IMR-90 (cell line): ENCODE measurements around the gene MCAM. TPM values are rescaled to one million over a fixed set of nuclear protein-coding genes. Genes with fewer than 3 reads are reported as not detected.
A peak's percentile ranks its signal among the peaks of the same experiment; 100 is the strongest.

ENCODE experiments used
- ATAC-seq: fragments of 200-7000 bp; cut with Tn5 transposase; 2 replicates; pipeline ENCODE4 v1.9.1; 2020; ENCODE audit warnings: low read depth, mild to moderate bottlenecking, moderate library complexity
- BruUV-seq: library from RNA; stranded (reverse); fragments of 400-500 nt; replicated peaks from 2 replicates; lab custom pipeline; 2021; lab: Mats Ljungman, UMichigan
- CTCF ChIA-PET: fragments of 300-600 bp; formaldehyde crosslinking; extraction: SDS; loops from one replicate; lab custom pipeline; 2021; ENCODE audit warnings: antibody characterized with exemption; lab: Yijun Ruan, JAX
- POLR2A ChIA-PET: fragments of 300-600 bp; sonication (Branson Sonifier 250); formaldehyde crosslinking; loops from one replicate; lab custom pipeline; 2022; ENCODE audit warnings: antibody characterized with exemption; ENCODE audit not compliant: unreplicated experiment; lab: Charles Lee
- DNase-seq: peaks from one replicate; pipeline ENCODE4 v3.0.0; 2013
- H2AFZ ChIP-seq: replicated peaks from 2 replicates; pipeline ENCODE3; 2013; ENCODE audit warnings: low read length, mild to moderate bottlenecking; ENCODE audit not compliant: poor library complexity
- H2AK5ac ChIP-seq: 2 replicates; pipeline ENCODE4 v1.6.1; 2013; ENCODE audit warnings: low read depth, low read length, inconsistent platforms
- H2AK9ac ChIP-seq: replicated peaks from 2 replicates; pipeline ENCODE3; 2013; ENCODE audit warnings: mild to moderate bottlenecking, low read depth, low read length, moderate library complexity; ENCODE audit not compliant: poor library complexity
- H2BK120ac ChIP-seq: 2 replicates; pipeline ENCODE4 v1.6.1; 2013; ENCODE audit warnings: low read depth, low read length, inconsistent platforms
- H2BK15ac ChIP-seq: 3 replicates; pipeline ENCODE4 v1.6.1; 2013; ENCODE audit warnings: low read depth, low read length, inconsistent platforms
- H2BK20ac ChIP-seq: 2 replicates; pipeline ENCODE4 v1.6.1; 2013; ENCODE audit warnings: low read depth, mild to moderate bottlenecking, inconsistent platforms, low read length, moderate library complexity
- H2BK5ac ChIP-seq: 2 replicates; pipeline ENCODE4 v1.6.1; 2013; ENCODE audit warnings: mild to moderate bottlenecking, low read depth, low read length, inconsistent platforms; ENCODE audit not compliant: poor library complexity, severe bottlenecking
- H3K14ac ChIP-seq: replicated peaks from 2 replicates; pipeline ENCODE4 v1.6.1; 2013; ENCODE audit warnings: low read depth, low read length, inconsistent platforms
- H3K18ac ChIP-seq: 2 replicates; pipeline ENCODE4 v1.6.1; 2013; ENCODE audit warnings: low read depth, low read length, control low read depth
- H3K23ac ChIP-seq: 2 replicates; pipeline ENCODE4 v1.6.1; 2013; ENCODE audit warnings: low read depth, low read length, inconsistent platforms
- H3K27ac ChIP-seq: 2 replicates; pipeline ENCODE4 v1.5.1; 2013; ENCODE audit warnings: mild to moderate bottlenecking, control low read depth, low read length; ENCODE audit not compliant: insufficient read depth
- H3K27me3 ChIP-seq: 2 replicates; pipeline ENCODE4 v1.6.1; 2013; ENCODE audit warnings: low read length; ENCODE audit not compliant: control insufficient read depth, insufficient read depth
- H3K36me3 ChIP-seq: 2 replicates; pipeline ENCODE4 v1.6.1; 2013; ENCODE audit warnings: low read length, mixed read lengths; ENCODE audit not compliant: control insufficient read depth, insufficient read depth
- H3K4ac ChIP-seq: 2 replicates; pipeline ENCODE4 v1.6.1; 2013; ENCODE audit warnings: low read depth, low read length, inconsistent platforms
- H3K4me1 ChIP-seq: 2 replicates; pipeline ENCODE4 v1.6.1; 2013; ENCODE audit warnings: low read length, mixed read lengths; ENCODE audit not compliant: control insufficient read depth, insufficient read depth
- H3K4me2 ChIP-seq: 2 replicates; pipeline ENCODE4 v1.6.1; 2013; ENCODE audit warnings: low read depth, mild to moderate bottlenecking, control low read depth, low read length, moderate library complexity
- H3K4me3 ChIP-seq: 2 replicates; pipeline ENCODE4 v1.5.1; 2013; ENCODE audit warnings: low read depth, mild to moderate bottlenecking, control low read depth, low read length, moderate library complexity; ENCODE audit not compliant: insufficient read depth
- H3K56ac ChIP-seq: 2 replicates; pipeline ENCODE4 v1.6.1; 2013; ENCODE audit warnings: low read length, inconsistent platforms; ENCODE audit not compliant: insufficient read depth; ENCODE audit errors: extremely low read depth
- H3K79me1 ChIP-seq, 2 experiments: 2 replicates each; pipeline ENCODE4 v1.6.1; 2013; ENCODE audit warnings: low read length in 2 of 2, inconsistent platforms in 1 of 2, low read depth in 1 of 2
- H3K9ac ChIP-seq: 2 replicates; pipeline ENCODE4 v1.6.1; 2013; ENCODE audit warnings: low read depth, low read length, control low read depth
- H3K9me1 ChIP-seq: 2 replicates; pipeline ENCODE4 v1.6.1; 2013; ENCODE audit warnings: low read length, inconsistent platforms; ENCODE audit not compliant: insufficient read depth
- H3K9me3 ChIP-seq: 2 replicates; pipeline ENCODE4 v1.6.1; 2013; ENCODE audit warnings: low read length; ENCODE audit not compliant: control insufficient read depth, insufficient read depth
- H4K20me1 ChIP-seq: 2 replicates; pipeline ENCODE4 v1.6.1; 2013; ENCODE audit warnings: low read length, inconsistent platforms; ENCODE audit not compliant: insufficient read depth
- H4K5ac ChIP-seq: 2 replicates; pipeline ENCODE4 v1.6.1; 2013; ENCODE audit warnings: mild to moderate bottlenecking, low read depth, low read length, control low read depth
- H4K8ac ChIP-seq, 2 experiments: 2 replicates each; pipeline ENCODE4 v1.6.1; 2013; ENCODE audit warnings: low read depth in 2 of 2, low read length in 2 of 2, control low read depth in 1 of 2, inconsistent platforms in 1 of 2
- H4K91ac ChIP-seq: 2 replicates; pipeline ENCODE4 v1.6.1; 2013; ENCODE audit warnings: low read depth, low read length, inconsistent platforms; ENCODE audit not compliant: insufficient read depth
- BHLHE40 ChIP-seq: fragments of 150-350 bp; IDR thresholded peaks from 2 replicates; pipeline ENCODE4 v1.6.1; 2016; ENCODE audit warnings: mild to moderate bottlenecking, low read depth, low read length
- CEBPB ChIP-seq: IDR thresholded peaks from 2 replicates; pipeline ENCODE4 v1.6.1; 2012; ENCODE audit warnings: low read depth, low read length, improper control_type of control experiment
- FOS ChIP-seq: fragments of 150-350 bp; IDR thresholded peaks from 2 replicates; pipeline ENCODE4 v1.6.1; 2016; ENCODE audit warnings: low read depth, low read length
- MAFK ChIP-seq: IDR thresholded peaks from 2 replicates; pipeline ENCODE4 v1.6.1; 2012; ENCODE audit warnings: low read depth, low read length, improper control_type of control experiment
- MAZ ChIP-seq: IDR thresholded peaks from 2 replicates; pipeline ENCODE4 v1.6.1; 2012; ENCODE audit warnings: low read depth, mild to moderate bottlenecking, low read length, improper control_type of control experiment, moderate library complexity, borderline replicate concordance
- MXI1 ChIP-seq: IDR thresholded peaks from 2 replicates; pipeline ENCODE4 v1.6.1; 2012; ENCODE audit warnings: low read depth, mild to moderate bottlenecking, low read length, moderate library complexity, borderline replicate concordance
- NFE2L2 ChIP-seq: fragments of 150-350 bp; IDR thresholded peaks from 2 replicates; pipeline ENCODE4 v1.6.1; 2016; ENCODE audit warnings: low read depth, mild to moderate bottlenecking, low read length
- POLR2A ChIP-seq: IDR thresholded peaks from 2 replicates; pipeline ENCODE4 v1.6.1; 2012; ENCODE audit warnings: mild to moderate bottlenecking, low read depth, low read length
- RAD21 ChIP-seq: IDR thresholded peaks from 2 replicates; pipeline ENCODE4 v1.6.1; 2012; ENCODE audit warnings: low read length, improper control_type of control experiment
- RFX5 ChIP-seq: IDR thresholded peaks from 2 replicates; pipeline ENCODE4 v1.8.0; 2012; ENCODE audit warnings: low read depth, mild to moderate bottlenecking, low read length, moderate library complexity
- SMC3 ChIP-seq: fragments of 150-350 bp; IDR thresholded peaks from 2 replicates; pipeline ENCODE4 v1.6.1; 2016; ENCODE audit warnings: low read depth, mild to moderate bottlenecking, antibody characterized with exemption, low read length, moderate library complexity
- WGBS, 2 experiments: methylation state at CpG; one replicate each; pipeline versions ENCODE4 v1.1.5 to v1.1.7; 2013; ENCODE audit warnings: missing lambda C conversion rate in 2 of 2; ENCODE audit not compliant: insufficient read length in 1 of 2; ENCODE audit errors: extremely low coverage in 2 of 2; 5-methylcytosine and 5-hydroxymethylcytosine counted together
- dilution Hi-C: fragments of 300-500 bp; cut with HindIII; formaldehyde crosslinking; loops from one replicate; pipeline ENCODE4 v1.14.3; 2018; ENCODE audit warnings: low sequenced_read_pairs; ENCODE audit not compliant: unreplicated experiment
- in situ Hi-C: fragments of 300-500 bp; cut with MboI; formaldehyde crosslinking; loops from 3 replicates; pipeline ENCODE4 v1.14.3; 2019; ENCODE audit warnings: low sequenced_read_pairs, inconsistent platforms, mixed read lengths
- intact Hi-C: fragments of 100-400 bp; cut with micrococcal nuclease; formaldehyde crosslinking; loops from 2 replicates; pipeline ENCODE4 v1.10.0; 2022
- polyA plus RNA-seq, 3 experiments: library from polyadenylated mRNA; depleted of rRNA; stranded (reverse); fragments of >200 nt; gene quantifications; 2 replicates each; pipeline ENCODE4 v1.2.3, GENCODE V29; 2012; ENCODE audit warnings: low replicate concordance in 1 of 3
- total RNA-seq: library from RNA; depleted of rRNA; stranded (reverse); fragments of >200 nt; gene quantifications from 2 replicates; pipeline ENCODE4 v1.2.3, GENCODE V29; 2012
- TF ChIP-seq, protein P1 (sequence below): conservative IDR thresholded peaks from 2 replicates; pipeline ENCODE4 v1.5.1; 2012; ENCODE audit warnings: mild to moderate bottlenecking, low read depth, low read length, improper control_type of control experiment
- TF ChIP-seq, protein P2 (sequence below): fragments of 150-350 bp; IDR thresholded peaks from 2 replicates; pipeline ENCODE4 v1.6.1; 2017; ENCODE audit warnings: mild to moderate bottlenecking, antibody characterized with exemption, low read length, low read depth

Gene MCAM
- total and polyA plus RNA-seq, 2 of the 4 experiments (the other 2 are of a cell fraction): 95.1 to 131 TPM

DNA sequence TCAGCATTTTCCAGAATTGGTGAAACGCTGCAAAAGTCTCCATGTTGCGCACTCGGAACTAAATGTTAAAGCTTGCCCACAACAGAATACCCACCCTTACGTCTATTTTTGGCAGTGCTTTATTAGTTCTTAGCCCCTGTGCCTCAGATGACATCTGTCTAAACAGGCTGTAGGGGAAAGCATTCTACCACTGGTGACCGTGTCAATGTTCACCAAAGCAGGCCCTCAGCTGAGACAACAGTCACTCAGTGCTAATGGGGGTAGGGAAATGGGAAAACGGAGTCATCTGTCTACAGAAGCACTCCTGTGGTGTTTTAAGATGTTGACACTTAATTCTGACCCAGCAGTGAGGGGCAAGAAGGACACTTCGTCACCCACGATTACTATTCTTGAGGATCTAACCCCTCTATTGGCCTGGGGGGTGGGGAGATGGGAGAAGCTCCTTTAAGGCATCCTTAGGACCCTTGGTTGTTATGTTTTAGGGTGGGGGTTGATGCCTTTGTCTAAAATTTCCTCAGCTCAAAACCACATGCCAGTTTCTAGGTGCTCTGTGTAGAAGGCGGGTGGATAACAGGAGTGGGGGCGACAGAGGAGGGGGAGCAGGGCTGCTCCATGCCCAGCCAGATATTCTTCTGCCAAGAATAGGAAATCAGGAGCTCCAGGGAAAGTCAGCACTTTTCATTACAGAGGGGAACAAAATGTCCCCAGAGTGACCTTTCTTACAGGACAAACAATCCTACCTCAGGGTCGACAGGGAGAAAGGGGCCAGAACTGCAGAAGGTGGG lies 45.2 kb upstream of the MCAM start:
- Histone ChIP-seq H3K56ac (no peak overlapping the region; the same call in 1 of the 2 replicates), H3K18ac (no peak overlapping the region; the same call in 1 of the 2 replicates), H3K27me3 (no peaks in the 10 kb centered on the region), H3K27ac (no peak overlapping the region), H4K20me1 (peaks cover 12% of the 10 kb centered on the region), H4K8ac (no peak overlapping the region), H2BK5ac (no peak overlapping the region), H3K4me1 (peaks cover 24% of the 10 kb centered on the region), H2AFZ (peak overlapping the region; percentile 4), H3K4ac (peak overlapping the region; percentile 36), H2BK120ac (peak overlapping the region; percentile 31; the same call in 1 of the 2 replicates), H4K5ac (no peak overlapping the region), H4K91ac (no peak overlapping the region; the same call in 1 of the 2 replicates), H3K9me1 (peaks cover 31% of the 10 kb centered on the region), H2BK15ac (no peak overlapping the region; the same call in 2 of the 3 replicates), H3K36me3 (no peaks in the 10 kb centered on the region), H3K9ac (no peak overlapping the region), H3K14ac (0 out of 2 replicates have a peak overlapping the region, but pooled peaks have one; percentile 15), H3K4me3 (no peak overlapping the region), H3K4me2 (0 out of 2 replicates have a peak overlapping the region, but pooled peaks have one; percentile 27), H2AK9ac (peak overlapping the region; percentile 10), H2AK5ac (peak overlapping the region; percentile 25; the same call in 1 of the 2 replicates), H3K79me1 (peaks cover 0 to 9% of the 10 kb centered on the region in 2 experiments; a peak in 1 of 4 replicates), H3K23ac (no peak overlapping the region; the same call in 1 of the 2 replicates), H2BK20ac (peak overlapping the region; percentile 44; the same call in 1 of the 2 replicates), H3K9me3 (no peaks in the 10 kb centered on the region)
- CTCF ChIA-PET: interaction anchor here (1.2 to 1.4 kb wide), 2 partner anchors 14 to 113 kb away, joined by 3 to 11 read pairs; no protein-coding TSS in a partner anchor
- no peak for DNase-seq
- no TSS peak for BruUV-seq
- WGBS, 2 experiments: 60% methylated on average over 1 of the region's 11 CpGs; no CpG with 5 or more reads in 1 of the 2 experiments
- intact Hi-C loops: loop anchor here (1.0 to 10.0 kb wide), 2 partner anchors 24 to 363 kb away; partner anchors contain the start of gene NECTIN1
- POLR2A ChIA-PET: no interaction called here
- no peak for ATAC-seq
- dilution Hi-C loops: no loop called here
- in situ Hi-C loops: loop anchor here (25.0 kb wide), 1 partner anchor 750 kb away; no protein-coding TSS in a partner anchor
- TF ChIP-seq CEBPB: no peak
- no peak for TF ChIP-seq POLR2A
- TF ChIP-seq MXI1: no peak
- TF ChIP-seq BHLHE40: no peak
- no peak for TF ChIP-seq RFX5
- TF ChIP-seq, protein P1, sequence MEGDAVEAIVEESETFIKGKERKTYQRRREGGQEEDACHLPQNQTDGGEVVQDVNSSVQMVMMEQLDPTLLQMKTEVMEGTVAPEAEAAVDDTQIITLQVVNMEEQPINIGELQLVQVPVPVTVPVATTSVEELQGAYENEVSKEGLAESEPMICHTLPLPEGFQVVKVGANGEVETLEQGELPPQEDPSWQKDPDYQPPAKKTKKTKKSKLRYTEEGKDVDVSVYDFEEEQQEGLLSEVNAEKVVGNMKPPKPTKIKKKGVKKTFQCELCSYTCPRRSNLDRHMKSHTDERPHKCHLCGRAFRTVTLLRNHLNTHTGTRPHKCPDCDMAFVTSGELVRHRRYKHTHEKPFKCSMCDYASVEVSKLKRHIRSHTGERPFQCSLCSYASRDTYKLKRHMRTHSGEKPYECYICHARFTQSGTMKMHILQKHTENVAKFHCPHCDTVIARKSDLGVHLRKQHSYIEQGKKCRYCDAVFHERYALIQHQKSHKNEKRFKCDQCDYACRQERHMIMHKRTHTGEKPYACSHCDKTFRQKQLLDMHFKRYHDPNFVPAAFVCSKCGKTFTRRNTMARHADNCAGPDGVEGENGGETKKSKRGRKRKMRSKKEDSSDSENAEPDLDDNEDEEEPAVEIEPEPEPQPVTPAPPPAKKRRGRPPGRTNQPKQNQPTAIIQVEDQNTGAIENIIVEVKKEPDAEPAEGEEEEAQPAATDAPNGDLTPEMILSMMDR: no peak
- no peak for TF ChIP-seq MAFK
- TF ChIP-seq RAD21: no peak
- TF ChIP-seq NFE2L2: no peak
- TF ChIP-seq FOS: no peak
- TF ChIP-seq MAZ: no peak
- TF ChIP-seq, protein P2, sequence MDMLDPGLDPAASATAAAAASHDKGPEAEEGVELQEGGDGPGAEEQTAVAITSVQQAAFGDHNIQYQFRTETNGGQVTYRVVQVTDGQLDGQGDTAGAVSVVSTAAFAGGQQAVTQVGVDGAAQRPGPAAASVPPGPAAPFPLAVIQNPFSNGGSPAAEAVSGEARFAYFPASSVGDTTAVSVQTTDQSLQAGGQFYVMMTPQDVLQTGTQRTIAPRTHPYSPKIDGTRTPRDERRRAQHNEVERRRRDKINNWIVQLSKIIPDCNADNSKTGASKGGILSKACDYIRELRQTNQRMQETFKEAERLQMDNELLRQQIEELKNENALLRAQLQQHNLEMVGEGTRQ: no peak
- TF ChIP-seq SMC3: no peak
